ENCODE data around the gene TGFBR3. TPM values are rescaled to one million over a fixed set of nuclear protein-coding genes. Genes with fewer than 3 reads are reported as not detected.

Gene TGFBR3
- total and polyA plus RNA-seq, 10 donors: 5.2 to 254 (median 166) TPM

DNA sequence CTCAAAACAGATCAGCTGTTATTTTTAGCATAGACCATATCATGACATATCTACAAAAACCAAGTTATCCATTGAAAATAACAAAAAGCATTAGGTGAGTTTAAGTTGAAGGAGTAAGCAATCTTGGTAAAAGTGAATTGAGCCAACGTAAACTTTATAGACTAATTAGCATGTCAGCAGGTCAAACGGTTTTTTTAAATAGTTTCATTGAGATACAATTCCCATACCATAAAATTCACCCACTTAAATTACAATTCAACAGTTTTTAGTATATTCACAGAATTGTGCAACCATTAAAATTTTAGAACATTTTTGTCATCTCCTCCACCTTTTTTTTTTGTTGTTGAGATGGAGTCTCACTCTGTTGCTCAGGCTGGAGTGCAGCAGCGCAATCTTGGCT is 92.1 kb downstream of the TGFBR3 start:
- DNase-seq: no peak
- Histone ChIP-seq H3K36me3 (peaks cover 0 to 17% (median 5%) of the 10 kb centered on the region in 6 donors), H3K4me1 (peaks cover 3 to 88% (median 58%) of the 10 kb centered on the region in 6 donors), H3K9me3 (no peaks in the 10 kb centered on the region), H3K27me3 (replicated peaks in 1 of 7) (no peaks in the 10 kb centered on the region), H3K4me3 (no peak overlapping the region), H3K27ac (peak overlapping the region in 6 of 8 donors; percentile 63 to 89 (median 76))
- no peak for TF ChIP-seq POLR2AphosphoS5 (IDR thresholded peaks at IDR 0.05)
- TF ChIP-seq, protein P1, sequence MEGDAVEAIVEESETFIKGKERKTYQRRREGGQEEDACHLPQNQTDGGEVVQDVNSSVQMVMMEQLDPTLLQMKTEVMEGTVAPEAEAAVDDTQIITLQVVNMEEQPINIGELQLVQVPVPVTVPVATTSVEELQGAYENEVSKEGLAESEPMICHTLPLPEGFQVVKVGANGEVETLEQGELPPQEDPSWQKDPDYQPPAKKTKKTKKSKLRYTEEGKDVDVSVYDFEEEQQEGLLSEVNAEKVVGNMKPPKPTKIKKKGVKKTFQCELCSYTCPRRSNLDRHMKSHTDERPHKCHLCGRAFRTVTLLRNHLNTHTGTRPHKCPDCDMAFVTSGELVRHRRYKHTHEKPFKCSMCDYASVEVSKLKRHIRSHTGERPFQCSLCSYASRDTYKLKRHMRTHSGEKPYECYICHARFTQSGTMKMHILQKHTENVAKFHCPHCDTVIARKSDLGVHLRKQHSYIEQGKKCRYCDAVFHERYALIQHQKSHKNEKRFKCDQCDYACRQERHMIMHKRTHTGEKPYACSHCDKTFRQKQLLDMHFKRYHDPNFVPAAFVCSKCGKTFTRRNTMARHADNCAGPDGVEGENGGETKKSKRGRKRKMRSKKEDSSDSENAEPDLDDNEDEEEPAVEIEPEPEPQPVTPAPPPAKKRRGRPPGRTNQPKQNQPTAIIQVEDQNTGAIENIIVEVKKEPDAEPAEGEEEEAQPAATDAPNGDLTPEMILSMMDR (IDR thresholded peaks at IDR 0.05 in 8 of 11, conservative IDR thresholded peaks at IDR 0.05 in 3 of 11): no peak
- TF ChIP-seq POLR2A (IDR thresholded peaks at IDR 0.05): no peak
- 82 to 93% (median 88%) methylated on average over 3 of the region's 3 CpGs for WGBS, 5 donors
- intact Hi-C loops (cut with DNase I; ENCODE audit: low total_unique reads): no loop called here

DNA sequence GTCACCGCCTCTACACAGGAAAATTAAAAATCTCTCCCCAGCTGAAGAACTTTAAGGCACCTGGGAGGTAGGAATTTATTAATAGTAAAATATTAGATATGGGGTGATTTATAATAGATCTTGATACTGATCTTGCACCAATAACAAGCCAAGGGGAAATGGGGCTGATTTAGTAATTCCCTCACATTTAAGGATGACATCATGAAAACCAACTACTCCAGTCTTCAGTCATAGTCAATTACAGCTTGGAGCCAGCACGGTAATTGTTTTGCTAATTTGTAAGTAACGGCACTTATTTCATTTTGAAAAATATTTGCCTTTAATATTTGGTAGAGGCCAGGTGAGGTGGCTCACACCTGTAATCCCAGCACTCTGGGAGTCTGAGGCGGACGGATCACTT is 92.8 kb downstream of the TGFBR3 start:
- no peaks in the 10 kb centered on the region for H3K27me3 ChIP-seq (replicated peaks in 1 of 7)
- no peaks in the 10 kb centered on the region for H3K9me3 ChIP-seq
- peaks cover 4 to 88% (median 53%) of the 10 kb centered on the region in 6 donors for H3K4me1 ChIP-seq
- no peak overlapping the region for H3K4me3 ChIP-seq
- peak overlapping the region in 7 of 8 donors; percentile 47 to 89 (median 74) for H3K27ac ChIP-seq
- intact Hi-C loops (cut with DNase I; ENCODE audit: low total_unique reads): no loop called here
- 88 to 98% (median 92%) methylated on average over 5 of the region's 5 CpGs for WGBS, 5 donors
- DNase-seq: no peak
- no peak for TF ChIP-seq POLR2AphosphoS5 (IDR thresholded peaks at IDR 0.05)
- TF ChIP-seq POLR2A (IDR thresholded peaks at IDR 0.05): no peak
- peaks cover 0 to 17% (median 5%) of the 10 kb centered on the region in 6 donors for H3K36me3 ChIP-seq

DNA sequence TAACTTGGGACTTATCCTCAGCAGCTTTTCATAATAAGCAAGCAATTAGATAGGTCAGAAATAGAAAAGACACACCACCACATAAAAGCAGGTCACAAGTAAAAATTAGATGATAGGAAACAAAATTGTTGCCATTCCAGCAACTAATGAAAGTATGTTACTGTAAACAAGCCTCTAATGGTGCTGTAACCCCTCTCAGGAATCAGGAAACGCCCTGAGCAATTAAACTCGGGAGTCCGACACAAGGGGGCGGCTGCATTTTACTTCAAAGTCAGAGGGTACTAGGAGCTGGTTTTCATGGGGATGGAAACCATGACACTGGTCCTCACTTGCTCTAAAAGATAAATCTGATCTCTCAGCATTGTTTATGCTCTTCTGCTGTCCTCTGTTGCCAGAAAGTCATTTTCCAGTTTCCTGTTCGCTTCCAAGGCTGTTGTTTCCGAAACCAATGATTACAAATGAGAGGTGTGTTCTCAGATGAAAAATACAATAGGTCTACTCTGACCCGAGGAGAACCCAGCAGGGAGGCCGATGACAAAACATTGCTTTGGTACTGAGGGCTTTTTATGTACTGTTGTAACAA is 93.4 kb downstream of the TGFBR3 start:
- DNase-seq: no peak
- Histone ChIP-seq H3K4me3 (no peak overlapping the region), H3K4me1 (peaks cover 10 to 89% (median 50%) of the 10 kb centered on the region in 6 donors), H3K9me3 (no peaks in the 10 kb centered on the region), H3K36me3 (peaks cover 0 to 17% (median 5%) of the 10 kb centered on the region in 6 donors), H3K27me3 (replicated peaks in 1 of 7) (no peaks in the 10 kb centered on the region), H3K27ac (peak overlapping the region in 7 of 8 donors; percentile 47 to 89 (median 74))
- TF ChIP-seq, protein P1 (IDR thresholded peaks at IDR 0.05 in 8 of 11, conservative IDR thresholded peaks at IDR 0.05 in 3 of 11): no peak
- TF ChIP-seq POLR2AphosphoS5 (IDR thresholded peaks at IDR 0.05): peak in 1 of 3 donors; percentile 58
- WGBS, 5 donors: 55 to 75% (median 71%) methylated on average over 8 of the region's 8 CpGs
- intact Hi-C loops (cut with DNase I; ENCODE audit: low total_unique reads): no loop called here

DNA sequence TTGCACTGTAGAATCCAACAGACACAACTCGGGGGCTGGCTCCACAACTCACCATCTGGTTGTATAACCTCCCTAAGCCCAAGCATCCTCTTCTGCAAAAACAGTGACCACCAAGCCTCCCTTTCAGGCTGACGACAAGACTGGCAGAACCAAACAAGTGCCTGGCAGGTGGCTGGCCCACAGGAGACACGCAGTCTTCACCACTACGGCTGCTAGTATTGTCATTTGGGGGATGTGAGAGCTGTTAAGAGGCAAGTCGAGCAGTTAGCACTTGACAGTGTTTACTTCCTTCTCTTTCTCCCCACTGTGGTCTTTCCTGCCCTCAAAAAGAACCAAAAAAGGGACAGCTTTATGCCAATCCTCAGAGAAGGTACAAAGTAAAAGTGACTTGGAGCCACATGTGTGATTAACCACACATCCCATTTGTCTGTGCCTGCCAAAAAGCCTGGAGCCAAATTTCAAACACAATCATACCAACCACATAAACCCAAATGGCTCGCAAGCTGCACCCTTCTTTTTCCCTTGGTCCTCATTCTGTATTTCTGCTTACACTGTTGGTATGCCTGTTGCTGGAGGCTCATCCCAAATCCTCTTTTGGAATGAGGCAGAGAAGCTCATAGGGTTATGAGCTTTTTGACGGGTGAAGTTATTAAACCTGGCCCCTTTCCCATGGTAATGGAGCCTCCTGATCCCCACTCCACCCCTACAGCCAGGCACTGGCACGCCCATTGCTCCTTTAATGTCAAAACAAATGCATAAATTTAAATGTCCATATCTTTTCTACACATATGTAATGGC is 94.1 kb downstream of the TGFBR3 start:
- H3K27ac ChIP-seq: peak overlapping the region in 7 of 8 donors; percentile 47 to 89 (median 74)
- no peaks in the 10 kb centered on the region for H3K27me3 ChIP-seq (replicated peaks in 1 of 7)
- peaks cover 0 to 12% (median 4%) of the 10 kb centered on the region in 6 donors for H3K36me3 ChIP-seq
- TF ChIP-seq POLR2A (IDR thresholded peaks at IDR 0.05) (no peak), POLR2AphosphoS5 (IDR thresholded peaks at IDR 0.05) (peak in 2 of 3 donors; percentile 18 to 25)
- no peak for DNase-seq
- intact Hi-C loops (cut with DNase I; ENCODE audit: low total_unique reads): no loop called here
- no peak overlapping the region for H3K4me3 ChIP-seq
- peaks cover 10 to 87% (median 51%) of the 10 kb centered on the region in 6 donors for H3K4me1 ChIP-seq
- no peaks in the 10 kb centered on the region for H3K9me3 ChIP-seq
- WGBS, 5 donors: 42 to 52% (median 43%) methylated on average over 8 of the region's 8 CpGs

DNA sequence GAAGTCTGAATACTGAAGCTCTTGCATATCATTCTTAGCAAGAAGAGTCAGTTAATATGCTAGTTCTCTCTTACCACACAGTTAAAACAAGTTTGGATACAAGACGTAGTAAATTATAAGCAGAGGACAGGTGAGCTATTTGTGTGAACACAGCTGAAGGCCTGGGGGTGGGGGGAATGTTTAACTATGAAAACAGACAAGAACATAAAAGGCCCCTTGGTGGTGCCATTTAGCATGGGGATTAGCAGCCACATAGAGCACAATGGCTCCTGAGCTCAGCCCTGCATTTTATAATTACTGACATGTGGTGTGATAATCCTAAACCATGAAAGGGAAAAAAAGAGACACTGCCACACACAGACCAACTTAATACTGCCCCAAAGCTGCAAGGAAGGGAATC is 94.8 kb downstream of the TGFBR3 start:
- no peaks in the 10 kb centered on the region for H3K27me3 ChIP-seq (replicated peaks in 1 of 7)
- 75 to 92% (median 79%) methylated on average over 1 of the region's 1 CpG for WGBS, 5 donors
- peaks cover 0 to 4% (median 1%) of the 10 kb centered on the region in 6 donors for H3K36me3 ChIP-seq
- H3K4me3 ChIP-seq: no peak overlapping the region
- H3K27ac ChIP-seq: peak overlapping the region in 7 of 8 donors; percentile 47 to 89 (median 74)
- intact Hi-C loops (cut with DNase I; ENCODE audit: low total_unique reads): no loop called here
- peaks cover 10 to 83% (median 51%) of the 10 kb centered on the region in 6 donors for H3K4me1 ChIP-seq
- TF ChIP-seq POLR2A (IDR thresholded peaks at IDR 0.05): no peak
- H3K9me3 ChIP-seq: no peaks in the 10 kb centered on the region
- no peak for DNase-seq
